Measurements from ENCODE around the gene CTRB2.
"Not testable (repeated sequence)": the region's sequence is repeated elsewhere in the genome, so short reads cannot be mapped to it uniquely, and the experiment has no call there.

The CTRB2 gene

GRCh38 chr16:75242436-75243078 lies 35.6 kb upstream of the CTRB2 start:
- not testable (repeated sequence) for H3K9me3 ChIP-seq (ENCODE audit: control insufficient read depth in 5 of 5, low read length in 5 of 5); H3K9ac ChIP-seq (ENCODE audit: low read length in 5 of 5); H3K27ac ChIP-seq (ENCODE audit: low read depth, low read length); H3K27me3 ChIP-seq (ENCODE audit: control insufficient read depth in 5 of 5, insufficient read depth in 4 of 5, low read length in 5 of 5); H3K4me3 ChIP-seq (ENCODE audit: low read depth in 1 of 5, low read length in 5 of 5)
- Histone ChIP-seq H3K4me1 (ENCODE audit: control insufficient read depth in 5 of 5, insufficient read depth in 5 of 5, low read length in 5 of 5) (peaks cover 26 to 82% (median 80%) of the 10 kb centered on the region in 5 donors), H3K36me3 (ENCODE audit: control insufficient read depth in 5 of 5, insufficient read depth in 5 of 5, low read length in 5 of 5) (peaks cover 0 to 39% (median 28%) of the 10 kb centered on the region in 5 donors)

- H3K36me3 ChIP-seq (ENCODE audit: control insufficient read depth in 5 of 5, insufficient read depth in 5 of 5, low read length in 5 of 5): peaks cover 0 to 44% (median 28%) of the 10 kb centered on the region in 5 donors
- no peak overlapping the region for H3K27ac ChIP-seq (ENCODE audit: low read depth, low read length)
These were observed 35.0 kb upstream of the CTRB2 start for GRCh38 chr16:75241955-75242354.

GRCh38 chr16:75241412-75241811 lies 34.5 kb upstream of the CTRB2 start:
- Histone ChIP-seq H3K9ac (ENCODE audit: low read length in 5 of 5) (no peak overlapping the region), H3K27me3 (ENCODE audit: control insufficient read depth in 5 of 5, insufficient read depth in 4 of 5, low read length in 5 of 5) (no peaks in the 10 kb centered on the region), H3K36me3 (ENCODE audit: control insufficient read depth in 5 of 5, insufficient read depth in 5 of 5, low read length in 5 of 5) (peaks cover 0 to 49% (median 33%) of the 10 kb centered on the region in 5 donors), H3K9me3 (ENCODE audit: control insufficient read depth in 5 of 5, low read length in 5 of 5) (no peaks in the 10 kb centered on the region), H3K4me3 (ENCODE audit: low read depth in 1 of 5, low read length in 5 of 5) (no peak overlapping the region), H3K4me1 (ENCODE audit: control insufficient read depth in 5 of 5, insufficient read depth in 5 of 5, low read length in 5 of 5) (peaks cover 19 to 74% (median 68%) of the 10 kb centered on the region in 5 donors), H3K27ac (ENCODE audit: low read depth, low read length) (no peak overlapping the region)

More at GRCh38 chr16:75241955-75242354, 35.0 kb upstream of the CTRB2 start:
- Histone ChIP-seq H3K9me3 (ENCODE audit: control insufficient read depth in 5 of 5, low read length in 5 of 5) (no peaks in the 10 kb centered on the region), H3K9ac (ENCODE audit: low read length in 5 of 5) (no peak overlapping the region), H3K27me3 (ENCODE audit: control insufficient read depth in 5 of 5, insufficient read depth in 4 of 5, low read length in 5 of 5) (no peaks in the 10 kb centered on the region), H3K4me1 (ENCODE audit: control insufficient read depth in 5 of 5, insufficient read depth in 5 of 5, low read length in 5 of 5) (peaks cover 23 to 79% (median 74%) of the 10 kb centered on the region in 5 donors), H3K4me3 (ENCODE audit: low read depth in 1 of 5, low read length in 5 of 5) (no peak overlapping the region)

GRCh38 chr16:75240633-75241032 lies 33.7 kb upstream of the CTRB2 start:
- H3K27ac ChIP-seq (ENCODE audit: low read depth, low read length); H3K9ac ChIP-seq (ENCODE audit: low read length in 5 of 5): not testable (repeated sequence)
- peaks cover 0 to 57% (median 40%) of the 10 kb centered on the region in 5 donors for H3K36me3 ChIP-seq (ENCODE audit: control insufficient read depth in 5 of 5, insufficient read depth in 5 of 5, low read length in 5 of 5)

GRCh38 chr16:75239542-75240122 lies 32.7 kb upstream of the CTRB2 start:
- Histone ChIP-seq H3K9me3 (ENCODE audit: control insufficient read depth in 5 of 5, low read length in 5 of 5) (no peaks in the 10 kb centered on the region), H3K27ac (ENCODE audit: low read depth, low read length) (peak overlapping the region; percentile 84), H3K4me3 (ENCODE audit: low read depth in 1 of 5, low read length in 5 of 5) (no peak overlapping the region), H3K27me3 (ENCODE audit: control insufficient read depth in 5 of 5, insufficient read depth in 4 of 5, low read length in 5 of 5) (peaks cover 0 to 3% (median 0%) of the 10 kb centered on the region in 5 donors), H3K36me3 (ENCODE audit: control insufficient read depth in 5 of 5, insufficient read depth in 5 of 5, low read length in 5 of 5) (peaks cover 0 to 67% (median 50%) of the 10 kb centered on the region in 5 donors), H3K4me1 (ENCODE audit: control insufficient read depth in 5 of 5, insufficient read depth in 5 of 5, low read length in 5 of 5) (peaks cover 14 to 58% (median 51%) of the 10 kb centered on the region in 5 donors), H3K9ac (ENCODE audit: low read length in 5 of 5) (peak overlapping the region in 2 of 5 donors; percentile 11 to 23)

More at GRCh38 chr16:75240633-75241032, 33.7 kb upstream of the CTRB2 start:
- not testable (repeated sequence) for H3K27me3 ChIP-seq (ENCODE audit: control insufficient read depth in 5 of 5, insufficient read depth in 4 of 5, low read length in 5 of 5); H3K4me3 ChIP-seq (ENCODE audit: low read depth in 1 of 5, low read length in 5 of 5); H3K9me3 ChIP-seq (ENCODE audit: control insufficient read depth in 5 of 5, low read length in 5 of 5)
- H3K4me1 ChIP-seq (ENCODE audit: control insufficient read depth in 5 of 5, insufficient read depth in 5 of 5, low read length in 5 of 5): peaks cover 18 to 66% (median 61%) of the 10 kb centered on the region in 5 donors

- peak overlapping the region; percentile 84 for H3K27ac ChIP-seq (ENCODE audit: low read depth, low read length)
- peak overlapping the region in 1 of 5 donors; percentile 11 for H3K9ac ChIP-seq (ENCODE audit: low read length in 5 of 5)
- peaks cover 0 to 73% (median 55%) of the 10 kb centered on the region in 5 donors for H3K36me3 ChIP-seq (ENCODE audit: control insufficient read depth in 5 of 5, insufficient read depth in 5 of 5, low read length in 5 of 5)
- H3K9me3 ChIP-seq (ENCODE audit: control insufficient read depth in 5 of 5, low read length in 5 of 5): no peaks in the 10 kb centered on the region
- peak overlapping the region in 2 of 5 donors; percentile 10 to 38 for H3K4me3 ChIP-seq (ENCODE audit: low read depth in 1 of 5, low read length in 5 of 5)
- peaks cover 0 to 6% (median 0%) of the 10 kb centered on the region in 5 donors for H3K27me3 ChIP-seq (ENCODE audit: control insufficient read depth in 5 of 5, insufficient read depth in 4 of 5, low read length in 5 of 5)
- H3K4me1 ChIP-seq (ENCODE audit: control insufficient read depth in 5 of 5, insufficient read depth in 5 of 5, low read length in 5 of 5): peaks cover 8 to 58% (median 51%) of the 10 kb centered on the region in 5 donors
These were observed 32.0 kb upstream of the CTRB2 start for GRCh38 chr16:75238853-75239541.

- Histone ChIP-seq H3K4me3 (ENCODE audit: low read depth in 1 of 5, low read length in 5 of 5) (peak overlapping the region in 1 of 5 donors; percentile 38), H3K9ac (ENCODE audit: low read length in 5 of 5) (peak overlapping the region in 2 of 5 donors; percentile 11 to 18), H3K27ac (ENCODE audit: low read depth, low read length) (peak overlapping the region; percentile 84), H3K27me3 (ENCODE audit: control insufficient read depth in 5 of 5, insufficient read depth in 4 of 5, low read length in 5 of 5) (peaks cover 0 to 6% (median 0%) of the 10 kb centered on the region in 5 donors), H3K9me3 (ENCODE audit: control insufficient read depth in 5 of 5, low read length in 5 of 5) (no peaks in the 10 kb centered on the region), H3K36me3 (ENCODE audit: control insufficient read depth in 5 of 5, insufficient read depth in 5 of 5, low read length in 5 of 5) (peaks cover 0 to 73% (median 57%) of the 10 kb centered on the region in 5 donors), H3K4me1 (ENCODE audit: control insufficient read depth in 5 of 5, insufficient read depth in 5 of 5, low read length in 5 of 5) (peaks cover 7 to 56% (median 51%) of the 10 kb centered on the region in 5 donors)
These were observed 31.3 kb upstream of the CTRB2 start for GRCh38 chr16:75238132-75238852.

- no peaks in the 10 kb centered on the region for H3K9me3 ChIP-seq (ENCODE audit: control insufficient read depth in 5 of 5, low read length in 5 of 5)
- H3K27me3 ChIP-seq (ENCODE audit: control insufficient read depth in 5 of 5, insufficient read depth in 4 of 5, low read length in 5 of 5): peaks cover 0 to 6% (median 0%) of the 10 kb centered on the region in 5 donors
- no peak overlapping the region for H3K4me3 ChIP-seq (ENCODE audit: low read depth in 1 of 5, low read length in 5 of 5)
- peak overlapping the region in 2 of 5 donors; percentile 11 to 18 for H3K9ac ChIP-seq (ENCODE audit: low read length in 5 of 5)
- H3K36me3 ChIP-seq (ENCODE audit: control insufficient read depth in 5 of 5, insufficient read depth in 5 of 5, low read length in 5 of 5): peaks cover 0 to 74% (median 58%) of the 10 kb centered on the region in 5 donors
- peak overlapping the region; percentile 84 for H3K27ac ChIP-seq (ENCODE audit: low read depth, low read length)
- peaks cover 7 to 53% (median 48%) of the 10 kb centered on the region in 5 donors for H3K4me1 ChIP-seq (ENCODE audit: control insufficient read depth in 5 of 5, insufficient read depth in 5 of 5, low read length in 5 of 5)
These were observed 30.6 kb upstream of the CTRB2 start for GRCh38 chr16:75237398-75238131.
